ENCODE data around the gene MSRB1. TPM values are rescaled to one million over a fixed set of nuclear protein-coding genes. Genes with fewer than 3 reads are reported as not detected.

The MSRB1 gene
- total RNA-seq, 4 donors from 2014 or later = 17.3 to 46.6 (median 38.3) TPM

DNA sequence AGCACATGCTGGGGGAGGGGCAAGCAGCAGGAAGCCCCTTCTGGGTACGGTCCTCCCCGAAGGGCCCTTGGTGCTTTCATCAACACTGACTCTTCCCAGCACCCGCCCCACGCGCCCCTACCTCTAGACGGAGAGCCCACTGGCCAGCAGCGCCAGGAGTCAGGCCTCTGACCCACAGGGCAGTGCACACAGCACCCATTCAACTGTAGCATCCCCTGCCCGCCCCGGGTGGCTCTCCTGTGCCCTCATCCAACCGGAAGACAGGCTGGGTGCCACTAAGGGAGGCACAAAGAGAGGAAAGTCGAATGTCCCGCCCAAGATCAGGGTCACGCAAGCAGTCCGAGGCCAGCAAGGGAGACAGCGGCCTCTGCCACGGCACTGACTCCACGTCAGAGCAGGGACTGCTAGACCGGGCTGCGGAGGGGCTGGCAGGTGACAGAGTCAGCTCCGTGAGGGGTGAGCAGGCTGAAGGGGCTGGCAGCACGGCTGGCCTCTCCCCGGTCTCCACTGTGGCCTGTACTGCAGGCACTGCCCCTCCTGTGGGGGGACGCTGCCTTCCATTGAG, 9.8 kb downstream of the MSRB1 start:
- Histone ChIP-seq H3K27ac (no peak overlapping the region), H3K4me3 (no peak overlapping the region), H3K27me3 (no peaks in the 10 kb centered on the region), H3K9me3 (no peaks in the 10 kb centered on the region), H3K4me1 (peaks cover 0 to 14% (median 5%) of the 10 kb centered on the region in 4 donors), H3K36me3 (peaks cover 0 to 7% (median 0%) of the 10 kb centered on the region in 3 donors)
- no peak for TF ChIP-seq POLR2A (IDR thresholded peaks at IDR 0.05)
- TF ChIP-seq, protein P1, sequence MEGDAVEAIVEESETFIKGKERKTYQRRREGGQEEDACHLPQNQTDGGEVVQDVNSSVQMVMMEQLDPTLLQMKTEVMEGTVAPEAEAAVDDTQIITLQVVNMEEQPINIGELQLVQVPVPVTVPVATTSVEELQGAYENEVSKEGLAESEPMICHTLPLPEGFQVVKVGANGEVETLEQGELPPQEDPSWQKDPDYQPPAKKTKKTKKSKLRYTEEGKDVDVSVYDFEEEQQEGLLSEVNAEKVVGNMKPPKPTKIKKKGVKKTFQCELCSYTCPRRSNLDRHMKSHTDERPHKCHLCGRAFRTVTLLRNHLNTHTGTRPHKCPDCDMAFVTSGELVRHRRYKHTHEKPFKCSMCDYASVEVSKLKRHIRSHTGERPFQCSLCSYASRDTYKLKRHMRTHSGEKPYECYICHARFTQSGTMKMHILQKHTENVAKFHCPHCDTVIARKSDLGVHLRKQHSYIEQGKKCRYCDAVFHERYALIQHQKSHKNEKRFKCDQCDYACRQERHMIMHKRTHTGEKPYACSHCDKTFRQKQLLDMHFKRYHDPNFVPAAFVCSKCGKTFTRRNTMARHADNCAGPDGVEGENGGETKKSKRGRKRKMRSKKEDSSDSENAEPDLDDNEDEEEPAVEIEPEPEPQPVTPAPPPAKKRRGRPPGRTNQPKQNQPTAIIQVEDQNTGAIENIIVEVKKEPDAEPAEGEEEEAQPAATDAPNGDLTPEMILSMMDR (IDR thresholded peaks at IDR 0.05) = no peak
- peak in 1 of 3 donors; percentile 47 for DNase-seq

DNA sequence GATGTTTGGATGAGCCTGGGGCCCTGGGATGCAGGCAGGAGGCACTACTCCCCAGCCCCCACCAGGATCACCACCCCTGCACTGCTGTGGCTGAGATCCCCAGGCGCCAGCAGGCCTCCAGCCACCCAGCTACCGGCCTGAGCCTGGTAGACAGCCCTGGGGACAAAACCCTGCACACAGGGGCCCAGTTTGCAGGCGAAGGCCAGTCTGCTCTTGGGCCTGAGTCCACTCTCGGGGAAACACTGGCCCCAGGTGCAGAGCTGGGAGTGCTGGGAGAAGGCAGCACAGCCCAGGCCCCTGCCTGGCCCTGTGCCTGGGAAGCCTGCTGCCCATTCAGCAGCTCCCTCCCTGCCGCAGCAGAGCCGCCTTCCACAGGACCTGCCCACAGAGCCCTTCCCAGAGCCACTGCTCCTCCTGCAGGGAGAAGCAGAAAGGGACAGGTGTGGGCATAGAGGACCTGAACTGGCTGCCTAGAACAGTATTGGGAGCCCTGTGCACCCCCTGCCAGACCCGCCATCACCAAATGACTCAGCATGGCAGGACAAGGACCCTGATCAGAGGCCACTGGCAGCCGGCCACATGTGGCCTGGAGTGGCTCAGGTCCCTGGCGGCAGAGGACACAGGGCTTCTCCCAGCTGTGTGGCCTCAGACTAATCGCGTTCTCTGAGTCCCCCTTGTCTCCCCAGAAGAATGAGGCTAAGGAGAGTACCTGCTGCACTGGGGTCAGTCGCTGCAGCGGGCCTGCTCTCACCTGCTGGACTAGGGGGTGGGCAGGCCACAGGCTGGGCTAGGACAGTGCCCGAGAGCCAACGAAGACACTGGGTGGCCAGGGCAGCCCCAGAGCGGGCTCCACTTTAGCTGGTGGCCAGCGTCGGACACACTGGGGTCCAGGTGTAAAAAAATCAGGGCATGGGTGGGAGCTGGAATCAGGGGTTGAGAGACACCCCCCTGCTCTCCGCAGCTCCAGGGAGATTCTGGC, 10.7 kb downstream of the MSRB1 start:
- Histone ChIP-seq H3K9me3 (no peaks in the 10 kb centered on the region), H3K27me3 (no peaks in the 10 kb centered on the region), H3K4me1 (peaks cover 0 to 14% (median 5%) of the 10 kb centered on the region in 4 donors), H3K4me3 (no peak overlapping the region), H3K27ac (no peak overlapping the region), H3K36me3 (no peaks in the 10 kb centered on the region)
- peak in 2 of 3 donors; percentile 62 to 67 for DNase-seq
- TF ChIP-seq, protein P1 (IDR thresholded peaks at IDR 0.05) = peak in 3 of 6 experiments; percentile 47 to 60 (median 51)
- TF ChIP-seq POLR2A (IDR thresholded peaks at IDR 0.05) = no peak

DNA sequence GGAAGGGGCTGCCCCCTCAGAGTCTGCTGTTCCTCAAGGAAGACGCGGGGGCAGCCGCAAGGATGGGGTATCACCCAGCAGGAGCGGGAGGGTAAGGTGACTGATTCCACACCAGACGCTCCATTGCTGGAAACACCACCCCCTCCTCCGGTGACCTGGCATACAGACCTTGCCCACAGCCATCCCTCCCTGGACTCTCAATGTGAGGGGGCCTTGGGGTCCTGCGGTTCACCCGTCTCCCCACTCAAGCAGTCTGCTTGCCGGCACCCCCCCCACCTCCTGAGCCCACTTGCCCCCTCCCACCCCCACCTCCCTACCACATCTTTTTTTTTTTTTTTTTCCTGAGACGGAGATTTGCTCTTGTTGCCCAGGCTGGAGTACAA, 12.7 kb downstream of the MSRB1 start:
- TF ChIP-seq, protein P1 (IDR thresholded peaks at IDR 0.05) = no peak
- no peak for TF ChIP-seq POLR2A (IDR thresholded peaks at IDR 0.05)
- no peak for DNase-seq
- no peaks in the 10 kb centered on the region for H3K9me3 ChIP-seq
- H3K27me3 ChIP-seq = no peaks in the 10 kb centered on the region
- H3K36me3 ChIP-seq = no peaks in the 10 kb centered on the region
- no peak overlapping the region for H3K27ac ChIP-seq
- H3K4me1 ChIP-seq = peaks cover 0 to 14% (median 5%) of the 10 kb centered on the region in 4 donors
- H3K4me3 ChIP-seq = no peak overlapping the region

DNA sequence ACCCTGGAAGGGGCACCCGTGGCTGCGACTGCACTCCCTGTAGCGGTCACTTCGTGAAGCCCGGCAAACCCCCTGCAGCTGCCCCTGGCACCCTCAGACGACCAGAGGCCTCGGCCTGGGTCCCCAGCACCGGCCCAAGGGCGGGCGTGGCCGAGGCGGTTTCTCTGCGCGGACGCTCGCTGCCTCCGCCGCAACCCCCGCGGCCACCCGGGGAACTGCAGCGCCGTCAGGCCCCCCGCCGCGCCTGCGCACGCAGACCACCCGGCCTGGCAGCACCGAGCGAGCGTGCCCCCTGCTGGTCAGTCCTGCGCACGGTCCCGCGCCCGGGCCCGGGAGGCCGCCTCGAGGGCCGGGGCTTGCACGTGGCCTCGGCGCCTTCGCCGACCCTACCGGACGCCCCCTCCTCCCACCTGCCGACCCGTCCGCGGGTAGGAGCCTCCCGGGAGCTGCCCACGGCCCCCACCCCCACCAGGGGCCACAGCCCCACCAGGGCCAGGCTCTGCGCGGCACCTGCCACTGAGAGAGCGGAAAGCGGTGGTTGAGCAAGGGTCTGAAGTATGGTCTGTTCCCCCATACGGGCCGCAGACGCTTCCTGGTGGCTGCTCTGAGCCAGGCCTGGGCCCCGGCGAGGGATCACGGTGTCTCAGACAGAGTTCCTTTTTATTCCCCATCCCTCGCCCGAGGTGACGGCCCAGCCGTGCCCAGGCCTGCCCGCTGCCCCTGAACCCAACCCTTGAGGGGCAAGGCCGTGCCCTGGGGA, 13.2 kb downstream of the MSRB1 start:
- Histone ChIP-seq H3K4me1 (peaks cover 0 to 14% (median 5%) of the 10 kb centered on the region in 4 donors), H3K36me3 (no peaks in the 10 kb centered on the region), H3K27me3 (no peaks in the 10 kb centered on the region), H3K9me3 (no peaks in the 10 kb centered on the region), H3K4me3 (peak overlapping the region; percentile 60 to 73 (median 69)), H3K27ac (peak overlapping the region; percentile 65 to 78 (median 70))
- TF ChIP-seq, protein P1 (IDR thresholded peaks at IDR 0.05) = peak; percentile 99 to 100 (median 100)
- no peak for TF ChIP-seq POLR2A (IDR thresholded peaks at IDR 0.05)
- DNase-seq = peak; percentile 87 to 94 (median 93)

DNA sequence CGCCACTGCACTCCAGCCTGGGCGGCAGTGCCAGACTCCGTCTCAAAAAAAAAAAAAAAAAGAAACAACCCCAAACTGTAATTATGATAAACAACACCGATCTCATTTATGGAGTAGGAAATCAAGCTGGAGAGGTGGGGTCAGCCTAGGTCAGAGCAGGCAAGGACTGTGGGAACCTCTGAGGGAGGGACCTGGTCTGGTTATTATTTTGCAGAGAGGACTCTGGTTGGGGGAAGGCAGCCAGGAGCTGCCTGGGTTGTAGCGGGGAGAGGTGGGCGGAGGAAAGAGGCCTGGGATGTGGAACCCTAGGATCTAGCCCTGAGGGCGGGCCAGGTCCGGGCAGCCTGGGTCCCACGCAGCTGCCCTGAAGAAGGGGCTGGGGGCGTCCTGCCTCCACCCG, 13.9 kb downstream of the MSRB1 start:
- Histone ChIP-seq H3K4me1 (peaks cover 0 to 14% (median 5%) of the 10 kb centered on the region in 4 donors), H3K27me3 (no peaks in the 10 kb centered on the region), H3K27ac (peak overlapping the region; percentile 65 to 78 (median 70)), H3K9me3 (no peaks in the 10 kb centered on the region), H3K36me3 (no peaks in the 10 kb centered on the region), H3K4me3 (peak overlapping the region; percentile 60 to 73 (median 69))
- TF ChIP-seq POLR2A (IDR thresholded peaks at IDR 0.05) = no peak
- TF ChIP-seq, protein P1 (IDR thresholded peaks at IDR 0.05) = no peak
- DNase-seq = no peak

Measured in Peyer's patch (tissue), 4 donors.